GM18526 (cell line): ENCODE results near the gene PHACTR1.

Source experiments
- POLR2A ChIP-seq: IDR thresholded peaks from 3 replicates; pipeline ENCODE4 v1.6.1; 2011; ENCODE audit not compliant: insufficient read length; ENCODE audit errors: extremely low read depth

The PHACTR1 gene

DNA sequence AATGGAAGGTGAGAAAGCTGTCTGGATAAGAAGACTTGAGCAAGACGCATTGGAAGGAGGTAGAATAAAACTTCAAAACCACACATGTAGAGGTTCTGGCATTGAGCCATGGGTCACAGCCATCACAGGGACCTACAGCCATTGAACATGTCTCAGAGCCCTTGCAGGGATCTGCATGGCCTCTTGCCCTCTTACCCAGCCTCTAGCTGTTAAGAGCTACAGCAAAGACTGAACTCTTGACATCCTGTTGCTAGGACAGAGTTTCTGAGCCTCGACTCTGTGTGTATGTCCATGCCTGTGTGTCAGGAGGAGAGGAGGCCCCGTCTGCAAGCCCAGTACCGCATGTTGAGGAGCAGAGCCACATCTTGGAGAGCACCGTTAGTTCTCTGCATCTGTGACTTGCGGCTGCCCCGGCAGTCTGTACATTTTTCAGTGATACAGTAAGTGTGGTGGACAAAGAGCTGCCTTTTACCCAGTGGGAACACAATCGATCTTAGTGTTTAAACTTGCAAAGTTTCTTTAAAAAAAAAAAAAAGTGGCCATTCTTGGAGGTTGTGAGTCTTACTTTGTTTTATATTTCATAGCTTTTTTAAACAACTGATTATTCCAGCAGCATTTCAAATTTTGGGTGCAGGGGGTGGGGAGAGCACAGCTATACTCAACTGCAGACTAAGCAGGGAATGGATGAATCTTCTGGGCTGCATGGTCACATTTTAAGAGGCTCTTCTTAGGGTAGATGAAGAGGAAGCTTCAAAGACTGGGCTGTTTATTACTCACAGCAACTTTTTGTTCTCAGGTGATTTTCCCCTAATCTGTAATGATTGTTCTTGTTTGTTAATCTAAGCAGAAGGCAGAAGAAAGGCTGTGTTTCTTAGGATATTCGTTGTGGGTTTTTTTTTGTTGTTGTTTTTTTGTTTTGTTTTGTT is 523.2 kb downstream of the PHACTR1 start:
- TF ChIP-seq POLR2A: no peak

DNA sequence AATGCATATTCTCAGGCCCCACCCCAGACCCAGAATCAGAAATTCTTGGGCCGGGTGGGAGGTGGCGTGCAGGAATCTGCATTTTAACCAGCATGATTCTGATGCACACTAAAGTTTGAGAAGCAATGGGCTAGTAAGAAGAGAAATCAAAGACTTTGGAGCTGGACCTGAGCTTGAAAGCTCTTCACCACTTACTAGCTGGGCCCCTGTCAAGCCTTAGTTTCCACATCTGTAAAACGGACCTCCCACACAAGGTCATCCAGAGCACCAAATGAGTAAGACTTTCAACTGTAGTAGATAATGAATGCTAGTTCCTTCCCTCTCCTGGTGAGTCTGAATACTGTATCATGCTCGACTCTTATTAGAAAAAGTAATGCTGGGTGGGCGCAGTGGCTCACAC is 524.8 kb downstream of the PHACTR1 start:
- no peak for TF ChIP-seq POLR2A

DNA sequence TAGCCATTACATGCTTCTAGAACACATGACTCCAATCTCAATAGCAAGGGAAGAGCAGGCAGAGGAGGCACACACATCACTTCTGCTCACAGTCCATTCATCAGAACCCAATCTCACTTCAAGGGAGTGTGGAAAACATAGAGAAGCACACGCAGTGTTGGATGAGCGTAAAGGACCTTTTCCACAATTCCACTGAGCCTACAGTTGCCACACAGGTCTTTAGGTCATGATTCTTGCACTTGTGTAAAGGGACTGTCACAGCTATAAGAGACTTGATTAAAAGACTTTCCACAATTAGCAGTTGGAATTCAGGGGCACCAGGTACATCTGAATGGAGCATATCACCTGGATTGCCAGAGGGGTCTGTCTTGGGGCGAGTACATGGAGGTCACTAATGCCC is 525.6 kb downstream of the PHACTR1 start:
- no peak for TF ChIP-seq POLR2A

DNA sequence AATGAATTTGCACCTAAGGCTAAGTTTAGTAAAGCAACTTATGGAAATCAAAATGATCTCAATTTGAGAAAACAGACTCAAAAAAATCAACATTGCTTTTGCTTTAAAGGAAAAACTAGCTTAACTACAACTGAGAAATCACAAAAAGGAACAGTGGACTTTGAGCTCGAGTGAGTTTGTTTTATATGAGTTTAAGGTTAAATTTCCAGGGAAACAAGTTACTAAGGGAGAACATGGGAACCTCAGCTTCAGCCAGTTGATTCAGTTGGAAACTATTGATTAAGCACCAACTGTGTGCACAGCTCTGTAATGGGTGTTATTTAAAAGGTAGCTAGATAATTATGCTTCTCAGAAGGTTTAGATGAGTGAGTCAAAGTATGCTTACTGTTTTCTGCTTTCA is 526.0 kb downstream of the PHACTR1 start:
- TF ChIP-seq POLR2A: no peak

DNA sequence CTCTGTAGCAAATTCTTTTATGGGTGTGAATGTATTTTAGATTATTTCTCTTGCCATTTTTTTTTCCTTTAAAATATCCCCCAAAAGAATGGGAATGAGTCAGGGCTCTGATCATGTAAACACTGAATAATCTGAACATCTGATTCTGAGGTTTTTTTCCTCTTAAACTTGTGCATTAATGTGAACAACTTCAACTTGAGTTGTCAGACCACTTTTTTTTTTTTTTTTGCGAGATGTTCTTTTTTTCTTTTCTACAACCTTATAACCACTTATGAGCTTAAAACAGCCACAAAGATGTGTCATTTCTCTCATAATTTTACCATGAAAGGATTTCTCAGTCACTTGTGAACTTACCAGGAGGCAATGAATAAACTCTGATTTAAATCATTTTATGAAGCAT is 526.5 kb downstream of the PHACTR1 start:
- TF ChIP-seq POLR2A: no peak

DNA sequence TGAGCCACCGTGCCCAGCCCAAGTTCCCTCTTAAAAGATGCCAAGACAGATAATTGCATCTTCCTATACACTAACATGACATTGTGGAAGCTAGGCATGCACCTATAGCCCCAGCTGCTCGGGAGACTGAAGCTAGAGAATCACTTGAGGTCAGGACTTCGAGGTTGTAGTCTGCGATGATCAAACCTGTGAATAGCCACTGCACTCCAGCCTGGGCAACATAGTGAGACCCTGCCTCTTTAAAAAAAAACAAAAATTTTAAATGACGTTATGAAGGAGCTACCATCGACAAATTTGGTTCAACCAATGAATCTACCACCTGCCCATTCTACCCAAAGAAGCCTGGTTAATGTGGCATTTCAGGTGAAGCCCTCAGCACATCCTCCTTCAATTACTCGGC is 531.1 kb downstream of the PHACTR1 start:
- no peak for TF ChIP-seq POLR2A

DNA sequence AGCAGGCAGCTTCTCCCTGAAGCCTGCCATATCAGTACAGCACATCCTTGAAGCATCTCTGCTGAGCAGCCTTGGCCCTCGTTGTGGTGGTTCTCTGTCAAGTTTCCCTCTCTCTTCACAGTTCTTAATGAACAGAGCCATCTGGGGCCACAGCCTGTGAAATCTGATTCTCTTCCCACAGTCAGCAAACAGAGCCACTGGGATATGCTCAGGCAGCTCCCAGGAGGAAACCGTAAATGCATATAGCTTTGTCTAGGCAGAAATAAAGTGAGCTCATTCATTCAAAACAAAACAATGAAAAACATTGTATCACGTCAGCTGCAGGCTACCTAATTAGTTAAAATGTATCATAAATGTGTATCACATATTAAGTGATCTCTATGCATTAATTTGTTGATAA is 531.5 kb downstream of the PHACTR1 start:
- no peak for TF ChIP-seq POLR2A

DNA sequence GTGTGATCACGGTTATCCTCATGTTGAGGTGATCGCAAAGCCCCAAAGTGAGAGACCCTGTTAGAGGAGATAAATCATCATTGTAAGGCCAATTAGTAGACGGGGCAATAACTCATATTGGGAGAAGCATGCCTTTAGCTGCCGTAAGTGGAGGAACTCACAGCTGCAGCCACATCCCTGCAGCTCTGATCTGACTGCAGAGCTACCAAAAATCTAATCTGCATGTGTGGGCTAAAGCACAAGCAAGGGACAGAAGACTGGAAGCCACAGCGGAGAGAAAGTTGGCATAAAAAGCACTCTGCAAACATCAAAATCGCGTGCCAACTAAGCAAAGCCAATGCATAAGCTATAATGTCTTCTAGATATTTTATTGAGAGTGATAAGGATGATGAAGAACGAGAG is 532.0 kb downstream of the PHACTR1 start:
- TF ChIP-seq POLR2A: no peak

DNA sequence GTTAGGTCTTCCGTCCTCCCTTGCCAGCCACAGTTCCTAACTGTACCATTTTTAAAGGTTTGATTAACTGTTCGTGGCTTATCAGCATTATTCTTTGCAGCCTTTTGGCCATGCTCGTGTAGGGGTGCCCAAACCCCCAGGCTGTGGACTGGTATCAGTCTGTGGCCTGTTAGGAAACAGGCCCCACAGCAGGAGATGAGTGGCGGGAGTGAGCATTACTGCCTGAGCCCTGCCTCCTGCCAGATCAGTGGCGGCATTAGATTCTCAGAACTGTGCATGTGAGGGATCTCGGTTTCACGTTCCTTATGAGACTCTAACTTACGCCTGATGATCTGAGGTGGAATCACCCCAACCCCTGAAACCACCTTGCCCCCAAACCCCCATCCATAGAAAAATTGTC is 532.4 kb downstream of the PHACTR1 start:
- no peak for TF ChIP-seq POLR2A

DNA sequence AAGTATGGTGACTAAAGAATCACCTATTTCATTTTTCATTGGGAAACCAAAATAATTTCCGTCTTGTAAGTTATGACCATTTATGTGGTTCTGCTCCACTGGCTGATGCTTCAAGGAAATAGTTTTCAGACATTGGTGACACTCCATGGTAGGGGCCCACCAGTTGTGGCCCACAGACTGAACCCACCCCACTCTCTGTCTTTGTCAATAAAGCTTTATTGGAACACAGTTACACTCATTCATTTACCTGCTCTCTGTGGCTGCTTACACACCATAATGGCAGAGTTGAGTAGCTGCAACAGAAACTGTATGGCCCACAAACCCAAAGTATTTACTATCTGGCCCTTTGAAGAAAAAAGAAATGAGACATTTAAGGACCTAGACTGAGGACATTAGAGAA is 533.2 kb downstream of the PHACTR1 start:
- TF ChIP-seq POLR2A: no peak

DNA sequence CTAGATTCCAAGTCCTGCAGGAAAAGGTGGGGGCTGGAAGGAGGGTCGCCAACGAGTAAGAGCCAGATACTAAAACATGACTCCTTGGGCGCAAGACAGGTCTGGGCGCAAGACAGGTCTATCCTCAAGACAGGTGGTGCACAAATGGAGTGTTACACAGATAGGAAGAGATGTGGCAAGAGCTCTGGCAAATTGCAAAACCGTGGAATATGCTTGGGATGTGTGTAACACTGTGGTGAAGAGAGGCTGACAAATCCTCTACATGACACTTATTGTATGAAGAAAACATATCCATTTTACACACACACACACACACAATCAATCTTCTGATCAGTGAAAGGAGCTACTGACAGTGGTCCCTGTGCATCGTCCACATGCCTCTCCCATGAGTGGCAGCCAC is 534.1 kb downstream of the PHACTR1 start:
- no peak for TF ChIP-seq POLR2A

DNA sequence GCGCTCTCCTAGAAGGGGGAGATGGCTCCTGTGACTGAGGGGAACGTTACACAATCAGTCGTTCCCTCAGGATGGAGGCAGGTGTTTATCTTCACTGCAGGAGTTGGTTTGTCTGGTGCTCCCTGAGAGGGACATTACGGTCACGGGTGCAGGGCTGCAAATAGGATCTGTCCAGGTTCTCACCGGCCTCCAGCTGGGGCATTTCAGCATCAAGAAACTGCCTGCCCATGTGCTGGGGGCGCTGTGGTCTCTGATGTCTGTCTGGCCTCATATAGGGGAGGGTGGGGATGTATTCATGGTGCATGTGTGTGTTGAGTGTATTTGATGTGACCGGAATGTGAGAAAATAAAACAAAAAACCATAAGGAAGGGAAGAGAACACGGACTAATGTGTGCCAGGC is 534.7 kb downstream of the PHACTR1 start:
- no peak for TF ChIP-seq POLR2A

DNA sequence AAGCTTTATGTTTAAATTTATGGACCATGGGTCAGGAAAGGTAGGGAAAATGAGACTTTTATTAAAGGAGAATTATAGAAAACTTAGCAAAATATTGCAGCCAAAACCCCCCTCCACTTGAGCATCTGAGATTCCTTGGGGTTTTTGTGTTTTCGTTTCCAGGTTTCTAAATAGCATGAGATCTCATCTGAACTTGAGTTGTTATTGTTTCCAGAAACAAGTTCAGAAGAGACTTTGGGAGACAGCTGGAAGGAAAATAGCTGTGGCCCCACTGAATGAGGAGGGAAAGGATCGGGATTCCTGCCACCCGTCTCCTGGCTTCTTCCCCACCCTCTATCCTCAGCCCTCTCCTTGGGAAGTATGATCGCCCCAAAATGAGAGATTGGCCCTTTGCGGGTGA is 536.2 kb downstream of the PHACTR1 start:
- no peak for TF ChIP-seq POLR2A

DNA sequence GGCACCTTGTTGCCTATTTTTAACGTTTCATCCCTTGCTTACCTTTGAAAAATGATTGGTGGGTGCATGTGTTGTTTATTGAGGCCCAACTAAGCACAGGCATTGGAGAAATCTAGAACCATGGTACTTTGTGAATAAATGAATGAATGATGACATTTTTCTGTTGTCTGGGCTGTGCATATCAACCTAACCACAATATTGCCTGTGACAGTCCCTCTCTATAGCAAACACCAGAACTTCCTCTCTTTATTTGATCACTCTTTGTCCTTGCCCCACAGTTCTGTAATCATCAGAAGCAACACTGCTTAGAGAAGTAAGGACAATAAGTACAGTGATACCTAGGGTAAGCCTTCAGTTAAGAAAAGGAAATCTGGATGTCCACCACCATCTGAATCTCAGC is 536.7 kb downstream of the PHACTR1 start:
- no peak for TF ChIP-seq POLR2A

DNA sequence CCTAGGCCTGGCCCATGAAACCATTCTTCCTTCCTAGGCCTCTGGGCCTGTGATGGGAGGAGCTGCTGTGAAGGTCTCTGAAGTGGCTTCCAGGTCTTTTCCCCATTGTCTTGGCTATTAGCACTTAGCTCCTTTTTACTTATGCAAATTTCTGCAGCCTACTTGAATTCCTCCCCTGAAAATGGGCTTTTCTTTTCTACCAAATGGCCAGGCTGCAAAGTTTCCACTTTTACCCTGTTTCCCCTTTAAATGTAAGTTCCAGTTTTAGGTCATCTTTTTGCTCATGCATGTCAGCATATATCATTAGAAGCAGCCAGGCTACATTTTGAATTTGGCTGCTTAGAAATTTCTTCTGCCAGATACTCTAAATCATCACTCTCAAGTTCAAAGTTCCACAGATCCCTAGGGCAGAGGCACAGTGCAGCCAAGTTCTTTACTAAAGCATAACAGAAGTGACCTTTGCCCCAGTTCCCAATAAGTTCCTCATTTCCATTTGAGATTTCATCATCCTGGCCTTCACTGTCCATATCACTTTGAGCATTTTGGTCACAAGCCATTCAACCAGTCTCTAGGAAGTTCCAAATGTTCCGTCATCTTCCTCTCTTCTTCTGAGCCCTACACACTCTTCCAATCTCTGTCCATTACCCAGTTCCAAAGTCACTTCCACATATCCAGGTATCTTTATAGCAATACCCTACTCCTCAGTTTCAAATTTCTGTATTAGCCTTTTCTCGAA is 539.9 kb downstream of the PHACTR1 start:
- no peak for TF ChIP-seq POLR2A

DNA sequence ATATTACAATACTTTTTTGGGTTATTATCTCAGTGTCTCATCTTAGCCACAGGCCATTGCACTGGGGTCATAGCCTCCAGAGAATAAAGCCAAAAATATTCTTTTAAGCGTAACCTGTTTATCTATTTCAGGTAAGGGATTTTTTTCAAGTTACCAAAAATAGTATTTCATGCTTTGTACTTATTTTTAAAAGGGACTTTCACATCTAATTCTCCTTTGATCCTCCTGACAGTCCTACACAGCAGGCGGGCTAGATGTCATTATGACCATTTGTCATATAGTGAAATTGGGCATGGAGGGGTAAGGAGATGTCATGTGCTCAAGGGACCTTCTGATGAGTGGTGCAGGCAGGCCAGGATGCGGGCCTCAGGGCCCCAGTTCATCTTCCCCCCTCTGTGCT is 542.8 kb downstream of the PHACTR1 start:
- TF ChIP-seq POLR2A: no peak
